NCI-H510A (cell line): ENCODE data around the gene OR13A1.
"Not testable (repeated sequence)": the region's sequence is repeated elsewhere in the genome, so short reads cannot be mapped to it uniquely, and the experiment has no call there.

Source experiments
- DNase-seq: peaks from one replicate; lab custom pipeline; 2025; lab: John Stamatoyannopoulos, UW

The OR13A1 gene, protein sequence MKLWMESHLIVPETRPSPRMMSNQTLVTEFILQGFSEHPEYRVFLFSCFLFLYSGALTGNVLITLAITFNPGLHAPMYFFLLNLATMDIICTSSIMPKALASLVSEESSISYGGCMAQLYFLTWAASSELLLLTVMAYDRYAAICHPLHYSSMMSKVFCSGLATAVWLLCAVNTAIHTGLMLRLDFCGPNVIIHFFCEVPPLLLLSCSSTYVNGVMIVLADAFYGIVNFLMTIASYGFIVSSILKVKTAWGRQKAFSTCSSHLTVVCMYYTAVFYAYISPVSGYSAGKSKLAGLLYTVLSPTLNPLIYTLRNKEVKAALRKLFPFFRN

DNA sequence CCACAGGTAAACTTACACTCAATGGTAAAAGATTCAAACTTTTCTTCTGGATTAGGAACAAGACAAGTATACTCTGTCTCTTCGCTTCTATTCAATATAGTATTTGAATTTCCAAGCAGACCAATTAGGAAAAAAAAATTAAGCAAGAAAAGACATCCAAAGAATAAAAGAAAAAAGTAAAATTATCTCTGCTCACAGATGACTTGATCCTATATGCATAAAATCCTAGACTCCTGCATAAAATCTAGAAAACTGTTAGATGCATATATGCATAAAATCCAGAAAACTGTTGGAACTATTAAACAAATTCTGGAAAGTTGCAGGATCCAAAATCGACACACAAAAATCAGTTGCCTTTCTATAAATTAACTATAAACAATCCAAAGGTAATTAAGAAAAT, at the start of gene OR13A1:
Gene OR13A1 (minus strand): TSS at position 101 of the 400 bp plus-strand sequence. CDS start 11,186 bp downstream, outside the sequence.
- DNase-seq, result no peak

DNA sequence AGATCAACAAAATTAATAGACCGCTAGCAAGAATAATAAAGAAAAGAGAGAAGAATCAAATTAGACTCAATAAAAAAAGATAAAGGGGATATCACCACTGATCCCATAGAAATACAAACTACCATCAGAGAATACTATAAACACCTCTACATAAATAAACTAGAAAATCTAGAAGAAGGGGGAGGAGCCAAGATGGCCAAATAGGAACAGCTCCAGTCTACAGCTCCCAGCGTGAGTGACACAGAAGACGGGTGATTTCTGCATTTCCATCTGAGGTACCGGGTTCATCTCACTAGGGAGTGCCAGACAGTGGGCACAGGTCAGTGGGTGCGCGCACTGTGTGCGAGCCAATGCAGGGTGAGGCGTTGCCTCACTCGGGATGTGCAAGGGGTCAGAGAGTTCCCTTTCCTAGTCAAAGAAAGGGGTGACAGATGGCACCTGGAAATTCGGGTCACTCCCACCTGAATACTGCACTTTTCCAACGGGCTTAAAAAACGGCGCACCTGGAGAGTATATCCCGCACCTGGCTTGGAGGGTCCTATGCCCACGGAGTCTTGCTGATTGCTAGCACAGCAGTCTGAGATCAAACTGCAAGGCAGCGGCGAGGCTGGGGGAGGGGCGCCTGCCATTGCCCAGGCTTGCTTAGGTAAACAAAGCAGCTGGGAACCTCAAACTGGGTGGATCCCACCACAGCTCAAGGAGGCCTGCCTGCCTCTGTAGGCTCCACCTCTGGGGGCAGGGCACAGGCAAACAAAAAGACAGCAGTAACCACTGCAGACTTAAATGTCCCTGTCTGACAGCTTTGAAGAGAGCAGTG, 46.8 kb upstream of the OR13A1 start:
- not testable (repeated sequence) for DNase-seq

DNA sequence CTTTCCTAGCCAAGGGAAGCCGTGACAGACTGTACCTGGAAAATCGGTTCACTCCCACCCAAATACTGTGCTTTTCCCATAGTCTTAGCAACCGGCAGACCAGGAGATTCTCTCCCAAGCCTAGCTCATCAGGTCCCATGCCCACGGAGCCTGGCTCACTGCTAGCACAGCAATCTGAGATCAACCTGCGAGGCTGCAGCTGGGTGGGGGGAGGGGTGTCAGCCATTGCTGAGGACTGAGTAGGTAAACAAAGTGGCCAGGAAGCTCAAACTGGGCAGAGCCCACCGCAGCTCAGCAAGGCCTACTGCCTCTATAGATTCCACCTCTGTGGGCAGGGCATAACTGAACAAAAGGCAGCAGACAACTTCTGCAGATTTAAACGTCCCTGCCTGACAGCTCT, 43.6 kb upstream of the OR13A1 start:
- DNase-seq, result not testable (repeated sequence)

DNA sequence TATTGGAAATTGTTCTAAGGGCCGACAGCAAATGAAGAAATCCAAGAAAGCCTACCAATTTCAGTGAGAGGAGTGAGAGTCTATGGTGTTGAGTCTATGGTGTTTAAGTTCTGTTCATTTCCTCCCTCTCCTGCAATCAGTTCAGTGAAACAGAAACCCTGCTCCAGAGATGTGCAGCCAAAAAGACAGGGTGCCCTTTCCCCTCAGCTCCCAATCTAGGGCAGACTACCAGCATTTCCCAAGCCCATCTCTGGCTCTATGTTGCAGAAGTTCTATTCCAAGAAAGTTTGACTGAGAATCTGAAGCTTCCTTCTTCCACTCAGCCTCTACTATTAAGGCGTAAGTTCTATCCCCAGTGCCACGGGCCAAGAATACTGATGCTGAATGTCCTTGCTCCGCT, 40.1 kb upstream of the OR13A1 start:
- DNase-seq, result no peak

DNA sequence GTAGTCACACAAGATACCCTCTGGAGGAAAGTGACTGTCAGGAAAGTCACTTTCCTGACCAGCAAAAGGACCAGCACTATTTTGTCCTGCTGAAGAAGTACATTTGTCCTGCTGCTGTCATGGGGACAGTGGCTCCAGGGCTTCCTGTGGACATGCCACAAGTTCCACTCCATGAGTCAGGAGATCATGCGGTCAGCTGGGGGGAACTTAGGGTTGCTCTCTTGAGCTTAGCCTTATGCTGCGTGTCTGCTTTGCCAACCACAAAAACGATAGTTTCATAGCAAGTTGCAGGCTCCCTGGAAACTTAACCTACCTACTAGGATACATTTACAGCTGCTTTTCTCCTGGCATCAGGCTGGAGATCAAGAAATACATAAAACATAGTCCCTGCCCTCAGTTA, 38.9 kb upstream of the OR13A1 start:
- DNase-seq, result no peak

DNA sequence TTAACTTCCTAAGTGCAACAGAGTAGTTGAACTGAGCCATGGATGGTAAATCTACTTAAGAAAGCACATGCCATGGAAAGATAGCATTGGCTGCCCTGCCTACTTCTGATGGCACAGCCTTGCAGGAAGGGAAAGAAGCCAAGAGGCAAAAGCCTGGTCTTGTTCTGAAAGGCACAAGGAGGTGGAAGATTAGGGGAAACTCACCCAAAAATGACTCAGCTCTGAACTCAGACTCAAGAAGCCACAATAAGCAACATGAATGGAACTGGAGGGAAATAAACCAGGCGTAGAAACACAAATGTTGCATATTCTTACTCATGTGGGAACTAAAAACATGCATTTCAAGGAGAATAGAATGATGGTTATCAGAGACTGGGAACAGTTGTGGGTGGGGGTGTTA, 37.8 kb upstream of the OR13A1 start:
- DNase-seq, result no peak

DNA sequence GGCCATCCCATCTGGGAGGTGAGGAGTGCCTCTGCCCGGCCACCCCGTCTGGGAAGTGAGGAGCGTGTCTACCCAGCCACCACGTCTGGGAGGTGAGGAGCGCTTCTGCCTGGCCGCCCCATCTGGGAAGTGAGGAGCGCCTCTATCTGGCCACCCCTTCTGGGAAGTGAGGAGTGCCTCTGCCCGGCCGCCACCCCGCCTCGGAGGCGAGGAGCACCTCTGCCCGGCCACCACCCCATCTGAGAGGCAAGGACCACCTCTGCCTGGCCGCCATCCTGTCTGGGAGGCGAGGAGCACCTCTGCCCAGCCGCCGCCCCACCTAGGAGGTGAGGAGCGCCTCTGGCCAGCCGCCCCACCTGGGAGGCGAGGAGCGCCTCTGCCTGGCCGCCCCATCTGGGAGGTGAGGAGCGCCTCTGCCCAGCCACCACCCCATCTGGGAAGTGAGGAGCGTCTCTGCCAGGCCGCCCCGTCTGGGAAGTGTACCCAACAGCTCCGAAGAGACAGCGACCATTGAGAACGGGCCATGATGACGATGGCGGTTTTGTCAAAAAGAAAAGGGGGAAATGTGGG, 32.9 kb upstream of the OR13A1 start:
- not testable (repeated sequence) for DNase-seq

DNA sequence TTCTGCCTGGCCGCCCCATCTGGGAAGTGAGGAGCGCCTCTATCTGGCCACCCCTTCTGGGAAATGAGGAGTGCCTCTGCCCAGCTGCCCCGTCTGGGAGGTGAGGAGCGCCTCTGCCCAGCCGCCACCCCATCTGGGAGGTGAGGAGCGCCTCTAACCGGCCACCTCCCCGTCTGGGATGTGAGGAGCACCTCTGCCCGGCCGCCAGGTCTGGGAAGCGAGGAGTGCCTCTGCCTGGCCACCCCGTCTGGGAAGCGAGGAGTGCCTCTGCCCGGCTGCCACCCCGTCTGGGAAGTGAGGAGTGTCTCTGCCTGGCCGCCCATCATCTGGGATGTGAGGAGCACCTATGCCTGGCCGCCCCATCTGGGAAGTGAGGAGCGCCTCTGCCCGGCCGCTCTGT, 32.1 kb upstream of the OR13A1 start:
- DNase-seq, result not testable (repeated sequence)

DNA sequence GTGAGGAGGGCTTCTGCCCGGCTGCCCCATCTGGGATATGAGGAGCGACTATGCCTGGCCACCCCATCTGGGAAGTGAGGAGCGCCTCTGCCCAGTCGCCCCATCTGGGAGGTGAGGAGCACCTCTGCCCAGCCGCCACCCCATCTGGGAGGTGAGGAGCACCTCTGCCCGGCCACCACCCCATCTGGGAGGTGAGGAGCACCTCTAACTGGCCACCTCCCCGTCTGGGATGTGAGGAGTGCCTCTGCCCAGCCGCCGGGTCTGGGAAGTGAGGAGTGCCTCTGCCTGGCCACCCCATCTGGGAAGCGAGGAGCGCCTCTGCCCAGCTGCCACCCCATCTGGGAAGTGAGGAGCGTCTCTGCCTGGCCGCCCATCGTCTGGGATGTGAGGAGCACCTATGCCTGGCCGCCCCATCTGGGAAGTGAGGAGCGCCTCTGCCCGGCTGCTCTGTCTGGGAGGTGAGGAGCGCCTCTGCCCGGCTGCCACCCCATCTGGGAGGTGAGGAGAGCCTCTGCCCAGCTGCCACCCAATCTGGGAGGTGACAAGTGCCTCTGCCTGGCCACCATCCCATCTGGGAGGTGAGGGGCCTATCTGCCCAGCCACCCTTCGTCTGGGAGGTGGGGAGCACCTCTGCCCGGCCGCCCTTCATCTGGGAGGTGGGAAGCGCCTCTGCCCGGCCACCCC, 31.4 kb upstream of the OR13A1 start:
- not testable (repeated sequence) for DNase-seq

DNA sequence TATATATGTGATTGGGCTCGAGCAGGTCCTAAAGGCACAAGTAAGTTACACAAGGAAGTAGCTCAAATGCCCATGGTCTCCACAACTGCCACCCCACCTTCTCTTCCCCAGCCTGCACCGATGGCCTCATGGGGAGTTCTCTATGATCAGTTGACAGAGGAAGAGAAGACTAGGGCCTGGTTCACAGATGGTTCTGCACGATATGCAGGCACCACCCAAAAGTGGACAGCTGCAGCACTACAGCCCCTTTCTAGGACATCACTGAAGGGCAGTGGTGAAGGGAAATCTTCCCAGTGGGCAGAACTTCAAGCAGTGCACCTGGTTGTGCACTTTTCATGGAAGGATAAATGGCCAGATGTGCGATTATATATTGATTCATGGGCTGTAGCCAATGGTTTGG, 25.0 kb upstream of the OR13A1 start:
- DNase-seq, result not testable (repeated sequence)

DNA sequence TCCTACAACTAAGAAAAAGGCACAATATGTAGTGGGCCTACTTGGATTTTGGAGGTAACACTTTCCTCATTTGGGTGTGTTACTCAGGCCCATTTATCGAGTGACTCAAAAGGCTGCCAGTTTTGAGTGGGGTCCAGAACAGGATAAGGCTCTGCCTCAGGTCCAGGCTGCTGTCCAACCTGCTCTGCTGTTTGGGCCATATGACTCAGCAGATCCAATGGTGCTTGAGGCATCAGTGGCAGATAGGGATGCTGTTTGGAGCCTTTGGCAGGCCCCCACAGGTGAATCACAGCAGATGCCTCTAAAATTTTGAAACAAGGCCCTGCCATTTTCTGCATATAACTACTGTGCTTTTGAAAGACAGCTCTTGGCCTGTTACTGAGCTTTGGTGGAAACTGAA, 24.5 kb upstream of the OR13A1 start:
- DNase-seq, result no peak

DNA sequence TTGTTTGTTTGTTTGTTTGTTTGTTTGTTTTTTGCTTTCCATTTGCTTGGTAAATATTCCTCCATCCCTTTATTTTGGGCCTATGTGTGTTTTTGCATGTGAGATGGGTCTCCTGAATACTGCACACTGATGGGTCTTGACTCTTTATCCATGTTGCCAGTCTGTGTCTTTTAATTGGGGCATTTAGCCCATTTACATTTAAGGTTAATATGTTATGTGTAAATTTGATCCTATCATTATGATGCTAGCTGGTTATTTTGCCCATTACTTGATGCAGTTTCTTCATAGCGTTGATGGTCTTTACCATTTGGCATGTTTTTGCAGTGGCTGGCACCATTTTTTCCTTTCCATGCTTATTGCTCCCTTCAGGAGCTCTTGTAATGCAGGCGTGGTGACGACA, 16.4 kb upstream of the OR13A1 start:
- not testable (repeated sequence) for DNase-seq

DNA sequence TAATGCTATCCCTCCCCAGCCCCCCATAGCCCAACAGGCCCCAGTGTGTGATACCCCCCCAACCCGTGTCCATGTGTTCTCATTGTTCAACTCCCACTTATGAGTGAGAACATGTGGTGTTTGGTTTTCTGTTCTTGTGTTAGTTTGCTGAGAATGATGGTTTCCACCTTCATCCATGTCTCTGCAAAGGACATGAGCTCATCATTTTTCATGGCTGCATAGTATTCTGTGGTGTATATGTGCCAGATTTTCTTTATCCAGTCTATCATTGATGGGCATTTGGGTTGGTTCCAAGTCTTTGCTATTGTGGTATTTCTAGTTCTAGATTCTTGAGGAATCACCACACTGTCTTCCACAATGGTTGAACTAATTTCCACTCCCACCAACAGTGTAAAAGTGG, 11.5 kb upstream of the OR13A1 start:
- not testable (repeated sequence) for DNase-seq

DNA sequence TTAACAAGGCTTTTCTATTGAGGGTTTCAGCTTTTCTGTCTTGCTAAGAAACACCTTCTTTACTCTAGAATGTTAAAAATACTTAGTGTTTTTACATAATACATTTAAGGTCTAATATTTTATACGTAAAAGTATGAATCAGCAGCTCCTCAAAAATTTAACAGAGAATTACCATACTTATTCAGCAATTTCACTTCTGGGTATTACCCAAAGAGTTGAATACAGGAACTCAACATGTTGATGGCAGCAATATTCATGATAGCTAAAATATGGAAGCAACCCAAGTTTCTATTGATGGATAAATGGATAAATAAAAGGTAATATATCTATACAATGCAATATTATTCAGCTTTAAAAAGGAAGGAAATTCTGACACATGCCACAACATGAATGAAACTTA, 9.7 kb upstream of the OR13A1 start:
- DNase-seq, result no peak

DNA sequence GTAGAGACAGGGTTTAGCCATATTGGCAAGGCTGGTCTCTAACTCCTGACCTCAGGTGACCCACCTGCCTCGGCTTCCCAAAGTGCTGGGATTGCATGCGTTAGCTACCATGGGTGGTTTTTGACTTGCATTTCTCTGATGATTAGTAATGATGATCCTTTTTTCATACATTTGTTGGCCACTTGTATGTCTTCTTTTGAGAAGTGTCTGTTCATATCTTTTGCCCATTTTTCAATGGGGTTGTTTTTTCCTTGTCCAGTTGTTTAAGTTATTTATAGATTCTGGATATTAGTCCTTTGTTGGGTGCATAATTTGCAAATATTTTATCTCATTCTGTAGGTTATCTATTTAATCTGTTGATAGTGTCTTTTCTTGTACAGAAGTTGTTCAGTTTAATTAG, 4.3 kb upstream of the OR13A1 start:
- DNase-seq, result no peak

DNA sequence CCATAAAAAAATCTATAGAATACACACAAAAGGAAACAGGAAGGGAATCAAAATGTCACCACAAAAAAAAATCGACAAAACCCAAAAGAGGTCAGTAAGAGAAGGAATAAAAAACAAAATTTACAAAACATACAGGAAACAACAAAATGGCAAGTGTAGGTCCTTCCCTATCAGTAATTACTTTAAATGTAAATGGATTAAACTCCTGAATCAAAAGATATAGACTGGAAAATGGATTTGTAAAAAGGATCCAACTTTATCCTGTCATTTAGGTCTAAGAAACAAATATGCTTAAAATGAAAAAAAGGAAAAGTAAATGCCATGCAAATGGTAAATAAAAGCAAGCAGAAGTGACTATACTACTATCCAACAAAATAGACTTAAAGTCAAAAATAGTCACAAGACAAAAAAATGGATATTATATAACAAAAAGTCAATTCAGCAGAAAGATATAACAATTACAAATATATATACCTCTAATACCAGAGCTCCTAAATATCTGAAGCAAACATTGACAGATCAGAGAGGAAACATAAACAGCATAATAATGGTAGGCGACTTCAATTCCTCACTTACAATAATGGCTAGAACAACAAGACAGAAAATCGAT, 2.0 kb downstream of the OR13A1 start:
- no peak for DNase-seq

DNA sequence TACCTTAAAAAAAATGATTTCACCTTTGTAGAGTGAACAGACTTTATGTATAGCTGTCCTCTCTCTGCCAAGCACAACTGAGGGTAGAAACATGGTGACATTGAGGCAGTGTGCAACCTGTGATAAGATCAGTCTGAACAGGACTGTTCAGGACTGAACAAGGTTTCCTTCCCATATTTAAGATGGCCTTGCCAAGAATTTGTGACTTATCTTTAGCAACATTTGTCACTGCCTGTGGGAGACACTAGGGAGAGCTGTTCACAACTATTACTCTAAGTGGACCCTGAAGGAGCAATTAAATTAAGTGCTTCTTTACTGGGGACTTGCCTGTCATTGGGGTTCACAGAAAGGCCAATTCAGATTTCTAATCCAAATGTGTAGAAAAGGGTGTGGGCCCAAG, 6.7 kb downstream of the OR13A1 start:
- no peak for DNase-seq

DNA sequence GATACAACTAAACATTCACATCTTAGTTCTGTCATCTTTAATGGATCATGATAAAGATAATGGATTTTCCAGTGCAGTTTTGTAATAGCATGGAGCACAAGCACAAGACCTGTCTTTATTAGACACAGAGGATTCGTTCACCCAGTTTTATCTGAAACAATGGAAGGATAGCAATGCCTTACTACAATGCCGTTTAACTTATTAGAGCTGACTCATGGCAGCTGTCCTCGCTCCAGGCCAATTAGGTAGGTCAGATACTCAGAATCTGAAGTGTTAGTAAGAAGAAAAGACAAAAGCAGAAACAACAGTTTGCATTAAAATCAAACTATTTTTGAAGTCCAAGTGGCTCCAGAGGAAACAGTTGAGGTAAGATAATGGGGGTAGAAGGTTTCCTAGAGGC, 12.8 kb downstream of the OR13A1 start:
- no peak for DNase-seq

DNA sequence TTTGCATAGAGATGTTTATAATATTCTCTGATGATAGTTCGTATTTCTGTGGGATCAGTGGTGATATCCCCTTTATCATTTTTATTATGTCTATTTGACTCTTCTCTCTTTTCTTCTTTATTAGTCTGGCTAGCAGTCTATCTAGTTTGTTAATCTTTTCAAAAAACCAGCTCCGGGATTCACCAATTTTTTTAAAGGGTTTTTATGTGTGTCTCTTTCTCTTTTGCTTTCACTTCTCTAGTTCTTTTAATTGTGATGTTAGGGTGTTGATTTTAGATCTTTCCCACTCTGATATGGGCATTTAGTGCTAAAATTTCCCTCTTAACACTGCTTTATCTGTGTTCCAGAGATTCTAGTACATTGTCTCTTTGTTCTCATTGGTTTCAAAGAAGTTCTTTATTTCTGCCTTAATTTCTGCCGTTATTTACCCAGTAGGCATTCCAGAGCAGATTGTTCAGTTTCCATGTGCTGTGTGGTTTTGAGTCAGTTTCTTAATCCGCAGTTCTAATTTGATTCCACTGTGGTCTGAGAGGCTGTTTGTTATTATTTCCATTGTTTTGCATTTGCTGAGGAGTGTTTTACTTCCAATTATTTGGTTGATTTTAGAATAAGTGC, 17.0 kb downstream of the OR13A1 start:
- not testable (repeated sequence) for DNase-seq

DNA sequence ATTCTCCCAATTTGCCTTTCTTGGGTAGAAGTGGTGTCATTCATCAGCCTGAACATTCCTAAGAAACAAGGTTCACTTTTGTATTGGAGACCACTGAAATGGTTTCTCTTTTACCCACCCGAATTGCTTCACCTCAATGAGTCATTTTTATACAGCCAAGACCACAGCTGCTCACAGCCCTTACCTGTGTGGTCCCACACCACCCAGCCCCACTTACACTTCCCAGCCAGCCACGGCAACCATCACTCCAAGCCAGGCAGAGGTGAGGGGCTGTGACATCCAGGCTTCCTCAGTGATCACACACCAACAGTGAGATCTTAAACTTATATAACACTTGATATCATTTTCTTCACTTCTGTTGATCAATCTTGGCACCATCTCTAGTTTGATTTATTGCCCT, 20.7 kb downstream of the OR13A1 start:
- DNase-seq, result no peak

DNA sequence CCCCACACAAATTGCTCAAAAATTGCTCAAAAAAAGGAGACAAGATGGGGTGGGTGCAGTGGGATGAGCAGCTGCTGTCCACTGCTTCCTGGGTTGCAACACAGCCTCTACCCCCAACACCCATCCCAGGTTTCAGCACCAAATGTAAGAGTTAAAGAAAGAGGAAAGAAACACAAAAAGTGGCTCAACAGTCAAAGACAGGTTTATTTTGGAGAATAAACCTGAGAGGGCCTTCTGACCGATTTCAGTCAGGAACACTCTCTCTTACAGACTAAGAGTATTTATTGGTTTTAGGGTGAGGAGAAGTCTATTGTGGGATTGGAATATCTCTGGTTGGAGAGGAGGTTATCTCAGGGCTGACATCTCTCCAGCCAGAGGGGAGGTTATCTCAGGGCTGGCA, 28.4 kb downstream of the OR13A1 start:
- DNase-seq, result no peak

DNA sequence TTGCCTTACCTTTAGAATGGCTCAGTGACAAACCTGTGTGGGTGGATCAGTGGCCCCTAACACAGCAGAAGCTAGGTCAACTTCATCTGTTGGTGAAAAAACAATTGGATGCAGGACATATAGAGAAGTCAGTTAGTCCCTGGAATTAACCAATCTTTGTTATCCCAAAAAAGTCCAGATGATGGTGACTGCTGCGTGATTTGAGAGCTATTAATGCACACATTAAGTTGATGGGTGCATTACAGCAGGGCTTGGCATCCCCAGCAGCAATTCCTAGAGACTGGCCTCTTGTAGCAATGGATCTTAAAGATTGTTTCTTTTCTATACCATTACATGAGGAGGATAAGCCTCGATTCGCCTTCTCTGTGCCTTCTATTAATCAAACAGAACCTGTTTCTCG, 33.3 kb downstream of the OR13A1 start:
- no peak for DNase-seq
